ENCODE data around the gene KDM1A.
"Not testable (repeated sequence)": the region's sequence is repeated elsewhere in the genome, so short reads cannot be mapped to it uniquely, and the experiment has no call there.

KDM1A gene

DNA sequence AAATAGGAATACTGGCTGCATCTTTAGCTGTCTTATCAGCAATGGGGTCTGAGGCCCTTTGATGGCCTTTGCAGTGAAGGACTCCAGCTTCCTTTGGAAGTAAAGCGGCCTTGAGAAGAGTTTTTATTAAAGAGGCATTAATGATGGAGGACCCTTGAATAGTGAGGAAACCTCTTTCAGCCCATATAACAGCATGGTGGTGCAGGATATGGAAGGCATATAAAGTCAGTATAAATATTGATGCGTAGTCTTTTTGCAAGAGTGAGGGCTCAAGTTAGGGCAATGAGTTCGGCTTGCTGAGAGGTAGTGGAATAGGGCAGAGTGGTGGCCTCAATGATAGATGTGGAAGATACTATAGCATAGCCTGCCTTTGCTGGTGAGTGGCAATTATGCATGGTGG is 19.1 kb upstream of the KDM1A start:
- H3K9me3 Mint-ChIP-seq, H3K27ac Mint-ChIP-seq, ATAC-seq, DNase-seq, H3K4me3 Mint-ChIP-seq, H3K27me3 Mint-ChIP-seq, H3K4me1 Mint-ChIP-seq: not testable (repeated sequence)

DNA sequence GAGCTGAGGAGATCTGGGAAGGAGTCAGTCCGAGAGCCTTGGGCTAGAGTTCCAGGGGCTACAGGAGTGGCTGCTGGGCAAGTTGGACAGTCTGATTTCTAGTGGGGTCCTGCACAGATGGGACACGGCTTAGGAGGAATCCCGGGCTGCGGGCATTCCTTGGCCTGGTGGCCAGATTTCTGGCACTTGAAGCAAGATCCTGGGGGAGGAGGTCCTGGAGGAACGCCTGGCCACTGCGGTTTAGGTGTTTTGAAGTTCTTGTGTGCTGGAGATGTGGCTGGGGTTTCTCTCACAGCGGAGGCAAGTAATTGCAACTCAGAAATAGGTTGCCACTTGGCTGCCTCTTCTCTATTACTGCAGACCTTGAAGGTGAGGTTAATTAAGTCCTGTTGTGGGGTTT is 17.1 kb upstream of the KDM1A start:
- H3K27me3 Mint-ChIP-seq, DNase-seq, H3K9me3 Mint-ChIP-seq, ATAC-seq, H3K4me3 Mint-ChIP-seq, H3K27ac Mint-ChIP-seq, H3K4me1 Mint-ChIP-seq: not testable (repeated sequence)

DNA sequence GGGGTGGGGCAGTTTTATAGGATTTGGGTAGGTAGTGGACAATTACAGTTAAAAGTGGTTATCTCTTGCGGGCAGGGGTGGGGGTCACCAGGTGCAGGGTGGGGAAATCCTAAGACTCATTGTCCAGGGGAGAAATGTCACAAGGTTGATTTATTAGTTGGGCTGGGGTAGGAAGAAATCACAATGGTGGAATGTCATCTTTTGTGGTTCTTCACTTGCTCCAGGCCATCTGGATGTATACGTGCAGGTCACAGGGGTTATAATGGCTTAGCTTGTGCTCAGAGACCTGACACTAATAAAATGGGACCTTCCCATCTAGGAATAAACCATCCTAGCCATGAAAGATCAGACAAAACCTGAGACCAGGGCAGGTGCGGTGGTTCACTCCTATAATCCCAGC is 15.2 kb upstream of the KDM1A start:
- Mint-ChIP-seq H3K27ac (no peak overlapping the region), H3K27me3 (no peaks in the 10 kb centered on the region), H3K4me3 (no peak overlapping the region), H3K9me3 (no peaks in the 10 kb centered on the region), H3K4me1 (no peaks in the 10 kb centered on the region)
- DNase-seq, result no peak
- ATAC-seq, result no peak

DNA sequence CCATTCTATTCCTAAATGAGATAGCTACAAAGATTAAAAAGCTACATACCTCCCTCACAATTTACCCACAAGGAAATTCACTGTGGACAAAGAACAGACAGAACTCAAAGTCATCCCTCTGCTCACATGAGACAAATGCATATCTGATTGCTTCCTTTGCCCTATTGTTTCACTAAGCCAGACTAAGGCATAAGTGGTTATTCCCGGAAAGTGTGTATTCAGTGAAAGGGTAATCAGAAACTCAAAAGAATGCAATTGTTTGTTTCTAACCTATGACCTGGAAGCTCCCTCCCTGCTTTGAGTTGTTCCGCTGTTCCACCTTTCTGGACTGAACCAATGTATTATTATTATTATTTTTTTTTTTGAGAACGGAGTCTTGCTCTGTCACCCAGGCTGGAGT is 14.5 kb upstream of the KDM1A start:
- H3K9me3 Mint-ChIP-seq, H3K4me3 Mint-ChIP-seq, ATAC-seq, H3K27me3 Mint-ChIP-seq, H3K4me1 Mint-ChIP-seq, H3K27ac Mint-ChIP-seq, DNase-seq: not testable (repeated sequence)

DNA sequence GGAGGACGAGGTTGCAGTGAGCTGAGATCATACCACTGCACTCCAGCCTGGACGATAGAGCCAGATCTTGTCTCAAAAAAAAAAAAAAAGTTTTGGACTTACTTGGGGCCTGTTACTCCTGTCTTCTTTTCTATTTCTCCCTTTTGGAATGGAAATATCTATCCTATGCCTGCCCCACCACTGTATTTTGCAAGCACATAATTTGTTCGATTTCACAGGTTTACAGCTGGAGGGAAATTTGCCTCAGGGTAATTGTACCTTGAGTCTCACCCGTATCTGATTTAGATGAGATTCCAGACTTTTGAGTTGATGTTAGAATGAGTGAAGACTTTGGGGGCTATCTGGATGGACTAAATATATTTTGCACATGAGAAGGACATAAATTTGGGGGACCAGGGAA is 12.2 kb upstream of the KDM1A start:
- no peaks in the 10 kb centered on the region for H3K27me3 Mint-ChIP-seq
- no peaks in the 10 kb centered on the region for H3K9me3 Mint-ChIP-seq
- no peak overlapping the region for H3K27ac Mint-ChIP-seq
- no peak overlapping the region for H3K4me3 Mint-ChIP-seq
- H3K4me1 Mint-ChIP-seq, result no peaks in the 10 kb centered on the region
- ATAC-seq, result no peak
- DNase-seq, result no peak

DNA sequence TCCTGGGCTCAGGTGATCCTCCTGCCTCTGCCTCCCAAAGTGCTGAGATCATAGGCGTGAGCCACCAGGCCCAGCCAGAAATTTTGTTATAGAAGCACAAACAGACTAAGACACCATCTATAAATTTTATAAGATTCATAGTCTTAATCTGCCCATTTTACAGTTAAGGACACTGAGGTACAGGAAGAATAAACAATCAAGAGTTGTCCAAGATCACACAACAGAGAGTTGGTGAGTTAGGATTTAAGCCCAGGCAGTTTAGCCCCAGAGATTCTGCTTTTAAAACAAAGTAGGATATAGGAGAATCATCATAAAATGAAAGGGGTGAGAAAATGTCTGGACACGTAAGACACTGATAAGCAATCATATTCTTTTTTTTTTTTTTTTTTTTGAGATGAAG is 10.4 kb upstream of the KDM1A start:
- H3K9me3 Mint-ChIP-seq, result no peaks in the 10 kb centered on the region
- H3K27me3 Mint-ChIP-seq, result no peaks in the 10 kb centered on the region
- no peak overlapping the region for H3K27ac Mint-ChIP-seq
- H3K4me1 Mint-ChIP-seq, result no peaks in the 10 kb centered on the region
- no peak overlapping the region for H3K4me3 Mint-ChIP-seq
- ATAC-seq (no peak), DNase-seq (no peak)

DNA sequence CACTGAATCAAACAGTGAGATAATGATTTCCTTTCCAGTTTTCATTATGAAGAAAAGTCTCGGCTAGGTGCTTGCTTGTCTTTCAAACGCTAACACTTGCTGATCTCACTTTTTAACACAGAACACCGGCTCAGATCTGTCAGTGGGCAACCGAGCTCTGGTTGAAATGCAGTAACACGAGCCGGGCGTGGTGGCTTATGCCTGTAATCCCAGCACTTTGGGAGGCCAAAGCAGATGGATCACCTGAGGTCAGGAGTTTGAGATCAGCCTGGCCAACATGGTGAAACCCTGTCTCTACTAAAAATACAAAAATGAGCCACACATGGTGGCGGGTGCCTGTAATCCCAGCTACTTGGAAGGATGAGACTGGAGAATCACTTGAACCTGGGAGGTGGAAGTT is 9.2 kb upstream of the KDM1A start:
- H3K27me3 Mint-ChIP-seq, H3K4me1 Mint-ChIP-seq, ATAC-seq, H3K9me3 Mint-ChIP-seq, H3K27ac Mint-ChIP-seq, H3K4me3 Mint-ChIP-seq, DNase-seq: not testable (repeated sequence)

DNA sequence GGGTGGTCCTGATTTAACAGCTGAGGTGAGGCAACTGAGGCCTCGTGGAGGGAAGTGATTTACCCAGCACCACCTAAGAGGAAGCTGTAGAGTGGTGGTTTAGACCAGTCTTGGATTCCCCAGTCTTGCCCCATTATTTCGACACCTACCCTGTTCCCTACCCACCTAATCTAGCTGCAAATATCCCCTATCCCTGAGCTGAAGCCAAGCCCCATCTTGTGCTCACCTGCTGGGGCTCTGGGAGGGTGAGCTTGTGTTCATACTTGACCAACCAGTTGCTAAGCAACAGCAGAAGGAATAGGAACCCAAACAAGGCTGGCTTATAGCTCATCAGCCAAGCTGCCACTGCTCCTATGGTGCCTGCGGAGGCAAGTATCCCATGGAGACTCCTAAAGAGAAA is 5.6 kb upstream of the KDM1A start:
- peaks cover 8% of the 10 kb centered on the region for H3K4me1 Mint-ChIP-seq
- H3K27me3 Mint-ChIP-seq, result no peaks in the 10 kb centered on the region

DNA sequence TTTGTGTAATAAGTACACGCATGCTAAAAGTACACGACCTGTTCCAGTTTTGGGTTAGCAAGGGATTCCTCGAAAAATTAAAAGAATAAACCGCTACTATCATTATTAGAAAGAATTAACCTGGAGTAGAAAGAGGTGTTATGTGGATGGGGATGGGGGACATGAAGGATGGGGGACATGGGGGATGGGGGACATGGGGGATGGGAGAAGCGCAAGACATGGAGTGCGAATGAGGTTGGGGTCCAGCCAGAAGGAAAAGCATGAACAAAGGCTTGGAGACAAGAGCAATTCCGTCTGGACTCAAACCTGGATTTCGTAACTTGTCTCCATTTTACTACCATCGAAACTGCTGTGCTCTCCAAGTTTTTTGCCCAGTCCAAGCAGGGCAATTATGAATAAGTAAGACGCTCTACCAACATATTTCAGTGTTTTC is 591 bp upstream of the KDM1A start:
- Mint-ChIP-seq H3K4me1 (peaks cover 43% of the 10 kb centered on the region), H3K4me3 (peak overlapping the region; percentile 92 to 99), H3K9me3 (peaks cover 0 to 5% of the 10 kb centered on the region in 2 donors), H3K27ac (peak overlapping the region; percentile 93 to 94), H3K27me3 (no peaks in the 10 kb centered on the region)
- ATAC-seq (no peak), DNase-seq (no peak)

More for the DNA sequence above, 5.6 kb upstream of the KDM1A start:
- Mint-ChIP-seq H3K9me3 (no peaks in the 10 kb centered on the region), H3K27ac (no peak overlapping the region), H3K4me3 (no peak overlapping the region)
- DNase-seq (no peak), ATAC-seq (no peak)

DNA sequence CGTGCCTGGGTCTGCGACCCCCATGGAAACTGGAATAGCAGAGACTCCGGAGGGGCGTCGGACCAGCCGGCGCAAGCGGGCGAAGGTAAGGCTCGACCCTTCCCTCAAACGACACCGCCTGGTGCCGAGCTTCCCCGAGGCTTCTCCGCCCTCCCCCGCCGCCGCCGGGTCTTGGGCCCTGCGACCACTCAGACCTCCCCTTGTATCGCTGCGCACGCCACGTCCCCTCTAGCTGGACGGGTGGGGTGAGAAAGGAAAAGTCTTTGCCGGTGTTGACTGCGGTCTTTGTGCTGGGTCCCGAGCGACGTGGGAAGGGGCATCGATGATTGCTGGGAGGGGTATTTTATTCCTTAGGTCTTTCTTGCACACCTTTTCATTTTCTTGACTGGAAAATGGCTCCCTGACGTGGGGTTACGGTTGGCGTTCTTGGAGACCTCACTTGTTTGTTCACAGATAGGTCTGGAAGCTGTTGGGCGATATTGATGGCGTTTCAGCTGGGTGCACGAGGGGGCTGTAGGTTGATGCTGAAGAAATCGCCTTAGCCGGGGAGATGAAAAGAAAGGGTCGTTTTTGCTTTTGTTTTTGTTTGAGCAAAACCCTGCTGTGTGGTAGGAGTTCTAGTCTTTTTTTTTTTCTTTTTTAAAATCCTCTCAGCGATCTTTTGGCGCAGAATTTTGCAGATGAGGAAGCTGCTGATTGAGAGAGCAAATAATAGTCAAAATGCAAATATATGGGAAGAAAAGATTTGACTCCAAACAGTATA is 776 bp downstream of the KDM1A start:
- Mint-ChIP-seq H3K27me3 (no peaks in the 10 kb centered on the region), H3K27ac (peak overlapping the region; percentile 68 to 91), H3K4me1 (peaks cover 57% of the 10 kb centered on the region), H3K4me3 (peak overlapping the region; percentile 89 to 91), H3K9me3 (peaks cover 0 to 5% of the 10 kb centered on the region in 2 donors)
- peak; percentile 19 for ATAC-seq
- peak in 1 of 2 donors; percentile 26 for DNase-seq

DNA sequence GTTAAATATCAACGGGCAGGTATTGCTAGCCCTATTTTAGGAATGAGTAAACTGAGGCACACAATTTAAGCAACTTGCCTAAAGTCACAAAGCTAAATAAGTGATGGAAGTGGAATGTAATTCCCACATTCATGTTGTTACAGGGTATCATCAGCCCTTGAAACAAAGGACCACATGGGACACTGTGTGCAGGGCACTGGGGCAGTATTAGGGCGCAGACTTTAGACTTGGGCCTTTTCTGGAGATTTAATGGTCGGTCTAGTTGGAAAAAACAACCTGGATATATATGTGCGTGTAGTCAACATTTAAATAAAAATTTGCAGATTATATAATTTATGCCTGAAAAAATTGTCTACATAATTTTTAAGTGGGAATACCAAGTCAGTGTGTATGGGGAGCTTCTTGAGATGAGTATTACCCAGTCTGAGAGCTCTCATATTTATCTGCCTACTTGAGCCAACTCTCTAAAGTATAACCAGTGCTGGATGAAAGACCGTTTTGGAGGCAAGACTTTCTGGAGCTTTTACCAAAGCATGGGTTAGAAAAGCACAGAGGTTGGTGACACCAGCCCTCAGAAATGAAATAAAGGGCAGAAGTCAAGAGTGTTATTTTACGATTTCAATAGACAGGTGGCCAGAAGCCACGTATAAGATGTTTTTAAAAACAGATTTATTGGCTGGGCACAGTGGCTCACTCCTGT is 1.6 kb downstream of the KDM1A start:
- H3K27ac Mint-ChIP-seq, result peak overlapping the region; percentile 68 to 91
- H3K4me1 Mint-ChIP-seq, result peaks cover 57% of the 10 kb centered on the region
- H3K4me3 Mint-ChIP-seq, result peak overlapping the region; percentile 89 to 91
- peaks cover 0 to 5% of the 10 kb centered on the region in 2 donors for H3K9me3 Mint-ChIP-seq
- no peaks in the 10 kb centered on the region for H3K27me3 Mint-ChIP-seq
- ATAC-seq, result no peak
- no peak for DNase-seq

DNA sequence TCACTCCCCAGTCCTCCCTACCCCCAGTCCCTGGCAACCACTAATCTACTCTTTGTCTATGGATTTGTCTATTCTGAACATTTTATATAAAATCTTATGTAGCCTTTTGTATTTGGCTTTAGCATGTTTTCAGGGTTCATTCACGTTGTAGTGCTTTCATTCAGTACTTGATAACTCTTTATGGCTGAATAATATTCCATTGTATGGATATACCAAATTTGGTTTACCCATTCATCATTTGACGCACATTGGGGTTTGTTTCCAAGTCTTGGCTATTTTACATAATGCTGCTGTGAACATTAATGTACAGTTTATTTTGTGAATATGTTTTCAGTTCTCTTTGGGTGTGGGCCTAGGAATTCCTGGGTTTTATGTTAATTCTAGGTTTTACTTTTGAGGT is 2.6 kb downstream of the KDM1A start:
- Mint-ChIP-seq H3K9me3 (peaks cover 0 to 5% of the 10 kb centered on the region in 2 donors), H3K27me3 (no peaks in the 10 kb centered on the region), H3K4me3 (no peak overlapping the region), H3K27ac (no peak overlapping the region), H3K4me1 (peaks cover 65% of the 10 kb centered on the region)
- ATAC-seq, result no peak
- no peak for DNase-seq

DNA sequence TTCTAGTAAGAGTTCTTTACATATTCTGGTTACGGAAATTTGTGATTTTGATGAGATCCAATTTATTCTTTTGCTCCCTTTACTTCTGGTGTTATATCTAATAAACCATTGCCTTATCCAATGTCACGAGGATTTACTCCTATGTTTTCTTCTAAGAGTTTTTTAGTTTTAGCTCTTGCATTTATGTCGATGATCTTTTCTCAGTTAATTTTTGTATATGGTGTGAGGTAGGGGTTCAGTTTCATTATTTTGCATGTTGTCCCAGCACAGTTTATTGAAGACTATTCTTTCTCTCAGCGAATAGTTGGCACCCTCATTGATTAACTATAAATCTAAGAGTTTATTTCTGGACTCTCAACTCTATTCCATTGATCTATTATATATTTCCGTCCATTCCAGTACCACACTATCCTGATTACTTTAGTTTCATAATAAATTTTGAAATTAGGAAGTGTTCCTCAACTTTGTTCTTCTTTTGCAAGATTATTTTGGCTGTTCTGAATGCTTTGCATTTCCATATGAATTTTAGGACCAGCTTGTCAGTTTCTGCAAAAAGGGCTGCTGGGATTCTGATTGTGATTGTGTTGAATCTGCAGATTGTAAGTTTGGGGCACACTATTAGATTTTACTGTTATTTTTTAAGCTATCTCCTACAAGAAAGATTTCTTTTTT is 4.0 kb downstream of the KDM1A start:
- DNase-seq (no peak), ATAC-seq (no peak)
- no peak overlapping the region for H3K4me3 Mint-ChIP-seq
- no peak overlapping the region for H3K27ac Mint-ChIP-seq
- H3K9me3 Mint-ChIP-seq, result peaks cover 0 to 5% of the 10 kb centered on the region in 2 donors
- H3K4me1 Mint-ChIP-seq, result peaks cover 71% of the 10 kb centered on the region
- H3K27me3 Mint-ChIP-seq, result no peaks in the 10 kb centered on the region

DNA sequence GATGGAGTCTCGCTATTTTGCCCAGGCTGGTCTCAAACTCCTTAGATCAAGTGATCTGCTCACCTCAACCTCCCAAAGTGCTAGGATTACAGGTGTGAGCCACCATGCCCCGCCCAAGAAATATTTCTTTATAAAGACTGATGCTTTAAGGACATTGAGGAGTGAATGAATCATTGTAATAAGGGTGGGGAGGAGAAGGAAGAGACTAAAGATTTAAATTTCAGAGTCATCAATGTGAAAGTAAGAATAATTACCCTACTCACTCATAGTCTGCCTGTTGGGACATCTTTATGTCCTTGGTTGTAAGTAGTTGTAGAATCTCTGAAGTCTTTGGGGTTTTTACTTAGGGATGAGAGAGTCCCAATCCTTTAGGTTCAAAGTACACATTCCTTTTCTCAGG is 7.3 kb downstream of the KDM1A start:
- no peak for DNase-seq
- Mint-ChIP-seq H3K9me3 (peaks cover 0 to 5% of the 10 kb centered on the region in 2 donors), H3K27me3 (no peaks in the 10 kb centered on the region), H3K27ac (no peak overlapping the region), H3K4me1 (peaks cover 79% of the 10 kb centered on the region), H3K4me3 (no peak overlapping the region)
- ATAC-seq, result peak; percentile 40

DNA sequence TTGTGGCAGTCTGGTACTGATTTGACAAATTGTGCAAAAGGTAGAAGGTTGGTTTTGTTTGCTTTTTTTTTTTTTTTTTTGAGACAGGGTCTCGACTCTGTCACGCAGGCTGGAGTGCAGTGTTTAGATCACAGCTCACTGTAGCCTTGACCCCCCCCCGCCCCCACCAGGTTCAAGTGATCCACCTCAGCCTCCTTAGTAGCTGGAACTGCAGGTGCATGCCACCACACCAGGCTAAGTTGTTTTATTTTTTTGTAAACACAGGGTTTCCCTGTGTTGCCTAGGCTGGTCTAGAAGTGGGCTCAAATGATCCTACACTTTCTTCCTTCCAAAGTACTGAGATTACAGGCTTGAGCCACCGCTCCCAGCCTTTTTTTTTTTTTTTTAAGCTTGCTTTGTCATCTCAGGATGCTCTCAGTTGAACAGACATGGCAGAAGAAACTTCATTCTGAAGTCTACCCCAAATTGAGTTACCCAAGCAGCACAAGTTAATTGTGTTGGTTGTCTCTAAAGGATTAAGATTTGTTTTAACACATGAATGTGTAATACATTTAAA is 8.2 kb downstream of the KDM1A start:
- Mint-ChIP-seq H3K9me3 (peaks cover 0 to 5% of the 10 kb centered on the region in 2 donors), H3K4me1 (peaks cover 76% of the 10 kb centered on the region), H3K27me3 (no peaks in the 10 kb centered on the region), H3K4me3 (no peak overlapping the region), H3K27ac (no peak overlapping the region)
- DNase-seq (no peak), ATAC-seq (no peak)

DNA sequence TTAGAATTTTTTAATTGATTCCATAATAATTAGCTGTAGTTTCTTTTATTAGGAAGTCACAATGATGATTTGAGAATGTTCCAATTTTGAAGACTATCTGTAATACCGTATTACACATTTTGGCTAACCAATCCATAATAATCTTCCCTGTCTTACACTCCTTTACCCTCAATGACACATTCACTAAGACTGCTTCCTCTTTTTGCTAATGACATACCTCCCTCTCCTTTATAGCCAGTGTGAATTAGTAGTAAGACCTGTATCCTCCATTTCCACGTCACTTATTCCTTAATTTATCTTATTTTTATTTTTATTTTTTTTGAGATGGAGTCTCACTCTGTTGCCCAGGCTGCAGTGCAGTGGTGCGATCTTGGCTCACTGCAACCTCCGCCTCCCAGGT is 10.1 kb downstream of the KDM1A start:
- ATAC-seq (no peak), DNase-seq (no peak)
- Mint-ChIP-seq H3K4me1 (peaks cover 64% of the 10 kb centered on the region), H3K27me3 (no peaks in the 10 kb centered on the region), H3K9me3 (no peaks in the 10 kb centered on the region), H3K27ac (no peak overlapping the region), H3K4me3 (no peak overlapping the region)
